HEK293 (cell line): ENCODE measurements around the gene VPS13D.

Experiments
- CTCF ChIA-PET: fragments of 350-600 bp; formaldehyde crosslinking; extraction: SDS; loops from one replicate; lab custom pipeline; 2021; ENCODE audit warnings: antibody characterized with exemption; lab: Yijun Ruan, JAX
- POLR2A ChIA-PET: fragments of 300-600 bp; formaldehyde crosslinking; extraction: SDS; loops from one replicate; lab custom pipeline; 2020; ENCODE audit warnings: antibody characterized with exemption, inconsistent platforms; lab: Yijun Ruan, JAX
- H3K27ac ChIP-seq: fragments of 200-500 bp; sonication (Bioruptor generic); 2 replicates; pipeline ENCODE4 v1.5.1; 2014; ENCODE audit warnings: low read depth, low read length, control low read depth, inconsistent platforms; ENCODE audit errors: extremely low read depth
- H3K36me3 ChIP-seq, 2 experiments: fragments of 200-500 bp in 1 of 2; sonication (Bioruptor generic) in 1 of 2; 1 replicate in 1 of 2; 2 replicates in 1 of 2; pipeline ENCODE4 v1.5.1; 2014 to 2017; ENCODE audit warnings: inconsistent platforms in 2 of 2, low read length in 2 of 2; ENCODE audit not compliant: control insufficient read depth in 2 of 2, insufficient read depth in 1 of 2
- H3K4me1 ChIP-seq: fragments of 200-500 bp; sonication (Bioruptor generic); 2 replicates; pipeline ENCODE4 v1.5.1; 2014; ENCODE audit warnings: mild to moderate bottlenecking, low read length, inconsistent platforms; ENCODE audit not compliant: control insufficient read depth, insufficient read depth
- H3K4me3 ChIP-seq: 2 replicates; pipeline ENCODE4 v1.5.1; 2011; ENCODE audit warnings: low read depth, mild to moderate bottlenecking, control low read depth, low read length, moderate library complexity
- H3K9me3 ChIP-seq: fragments of 200-500 bp; sonication (Bioruptor generic); 2 replicates; pipeline ENCODE4 v1.5.1; 2014; ENCODE audit warnings: low read depth, low read length, inconsistent platforms; ENCODE audit not compliant: control insufficient read depth, insufficient read depth
- MZF1 ChIP-seq: fragments of 450-650 bp; formaldehyde crosslinking; IDR thresholded peaks from 2 replicates; pipeline ENCODE4 v1.5.1; 2017; ENCODE audit warnings: missing biosample characterization, missing genetic modification characterization, borderline replicate concordance
- PATZ1 ChIP-seq: fragments of 450-650 bp; formaldehyde crosslinking; IDR thresholded peaks from 2 replicates; pipeline ENCODE4 v1.5.1; 2016; ENCODE audit warnings: missing biosample characterization, missing genetic modification characterization
- SALL2 ChIP-seq: fragments of 450-650 bp; formaldehyde crosslinking; IDR thresholded peaks from 2 replicates; pipeline ENCODE4 v1.5.0; 2017; ENCODE audit warnings: missing biosample characterization, mild to moderate bottlenecking, missing genetic modification characterization, borderline replicate concordance
- TRIM28 ChIP-seq: IDR thresholded peaks from 2 replicates; pipeline ENCODE4 v1.6.1; 2011; ENCODE audit warnings: low read length, control low read depth, borderline replicate concordance
- ZBTB21 ChIP-seq: fragments of 450-650 bp; formaldehyde crosslinking; IDR thresholded peaks from 2 replicates; pipeline ENCODE4 v1.5.1; 2017; ENCODE audit warnings: missing biosample characterization, missing genetic modification characterization
- ZFHX2 ChIP-seq: fragments of 450-650 bp; formaldehyde crosslinking; conservative IDR thresholded peaks from 2 replicates; pipeline ENCODE4 v1.5.1; 2016; ENCODE audit warnings: missing biosample characterization, missing genetic modification characterization
- ZNF16 ChIP-seq: fragments of 450-650 bp; formaldehyde crosslinking; IDR thresholded peaks from 2 replicates; pipeline ENCODE4 v1.5.1; 2016; ENCODE audit warnings: low read depth, missing biosample characterization, missing genetic modification characterization
- ZNF169 ChIP-seq: fragments of 450-650 bp; formaldehyde crosslinking; IDR thresholded peaks from 2 replicates; pipeline ENCODE4 v1.5.1; 2016; ENCODE audit warnings: missing biosample characterization, missing genetic modification characterization
- ZNF18 ChIP-seq: fragments of 450-650 bp; formaldehyde crosslinking; IDR thresholded peaks from 2 replicates; pipeline ENCODE4 v1.5.1; 2016; ENCODE audit warnings: missing biosample characterization, missing genetic modification characterization
- ZNF248 ChIP-seq: fragments of 450-650 bp; formaldehyde crosslinking; IDR thresholded peaks from 2 replicates; pipeline ENCODE4 v1.5.1; 2017; ENCODE audit warnings: missing biosample characterization, missing genetic modification characterization
- ZNF488 ChIP-seq: fragments of 450-650 bp; formaldehyde crosslinking; IDR thresholded peaks from 2 replicates; pipeline ENCODE4 v1.5.1; 2016; ENCODE audit warnings: missing biosample characterization, missing genetic modification characterization
- ZNF521 ChIP-seq: fragments of 450-650 bp; formaldehyde crosslinking; IDR thresholded peaks from 2 replicates; pipeline ENCODE4 v1.5.1; 2017; ENCODE audit warnings: missing biosample characterization, mild to moderate bottlenecking, missing genetic modification characterization
- ZNF664 ChIP-seq: fragments of 450-650 bp; formaldehyde crosslinking; IDR thresholded peaks from 2 replicates; pipeline ENCODE4 v1.5.1; 2016; ENCODE audit warnings: missing biosample characterization, missing genetic modification characterization
- ZNF76 ChIP-seq: fragments of 450-650 bp; formaldehyde crosslinking; IDR thresholded peaks from 2 replicates; pipeline ENCODE4; 2016; ENCODE audit warnings: low read depth, missing biosample characterization, missing genetic modification characterization, borderline replicate concordance
- ZSCAN16 ChIP-seq: fragments of 450-650 bp; formaldehyde crosslinking; IDR thresholded peaks from 2 replicates; pipeline ENCODE4 v1.5.1; 2016; ENCODE audit warnings: missing biosample characterization, missing genetic modification characterization
- ZSCAN23 ChIP-seq: fragments of 450-650 bp; formaldehyde crosslinking; IDR thresholded peaks from 2 replicates; pipeline ENCODE4 v1.5.1; 2016; ENCODE audit warnings: missing biosample characterization, missing genetic modification characterization
- ZSCAN4 ChIP-seq: fragments of 450-650 bp; formaldehyde crosslinking; IDR thresholded peaks from 2 replicates; pipeline ENCODE4 v1.5.1; 2017; ENCODE audit warnings: missing biosample characterization, missing genetic modification characterization
- ZSCAN5A ChIP-seq: fragments of 450-650 bp; formaldehyde crosslinking; IDR thresholded peaks from 2 replicates; pipeline ENCODE4 v1.5.1; 2016; ENCODE audit warnings: missing biosample characterization, missing genetic modification characterization
- ZXDB ChIP-seq: fragments of 450-650 bp; formaldehyde crosslinking; IDR thresholded peaks from 2 replicates; pipeline ENCODE4 v1.5.1; 2016; ENCODE audit warnings: missing biosample characterization, missing genetic modification characterization

The VPS13D gene

GRCh38 chr1:12316331-12316730, 86.5 kb downstream of the VPS13D start:
- no peak overlapping the region for H3K4me3 ChIP-seq
- no peaks in the 10 kb centered on the region for H3K4me1 ChIP-seq
- CTCF ChIA-PET, result interaction anchor here (0.6 to 1.7 kb wide), 2 partner anchors 219 to 304 kb away, joined by 4 to 5 read pairs; no protein-coding TSS in a partner anchor
- no peak overlapping the region for H3K27ac ChIP-seq
- peaks cover 6 to 84% of the 10 kb centered on the region in 2 experiments for H3K36me3 ChIP-seq
- POLR2A ChIA-PET, result no interaction called here
- H3K9me3 ChIP-seq, result no peaks in the 10 kb centered on the region
- TF ChIP-seq ZNF248 (no peak), TRIM28 (no peak), ZSCAN5A (tag by site-specific recombination) (no peak), ZNF76 (tag by site-specific recombination) (no peak), ZNF16 (tag by site-specific recombination) (no peak), ZSCAN16 (tag by site-specific recombination) (no peak), ZSCAN4 (tag by site-specific recombination) (no peak), ZNF664 (no peak)
- TF ChIP-seq, all 188 proteins: peak for 0

- POLR2A ChIA-PET, result no interaction called here
- Histone ChIP-seq H3K4me3 (no peak overlapping the region), H3K4me1 (no peaks in the 10 kb centered on the region), H3K27ac (no peak overlapping the region), H3K36me3 (peaks cover 16 to 79% of the 10 kb centered on the region in 2 experiments), H3K9me3 (no peaks in the 10 kb centered on the region)
- CTCF ChIA-PET, result interaction anchor here (0.6 kb wide), 1 partner anchor 102 kb away, joined by 3 read pairs; no protein-coding TSS in a partner anchor
- TF ChIP-seq MZF1 (tag by site-specific recombination) (no peak), ZNF169 (tag by site-specific recombination) (no peak), PATZ1 (tag by site-specific recombination) (no peak), ZNF18 (tag by site-specific recombination) (no peak), SALL2 (tag by site-specific recombination) (no peak), ZBTB21 (tag by site-specific recombination) (no peak), ZFHX2 (no peak), ZXDB (tag by site-specific recombination) (no peak), ZSCAN23 (tag by site-specific recombination) (no peak), ZNF488 (tag by site-specific recombination) (no peak), ZNF521 (no peak)
Observed at GRCh38 chr1:12320486-12320885, 90.7 kb downstream of the VPS13D start.
